NT2/D1 (cell line): ENCODE results near the gene LIMCH1.

Source experiments
- SUZ12 ChIP-seq: IDR thresholded peaks from 2 replicates; pipeline ENCODE4 v1.6.1; 2011; ENCODE audit not compliant: insufficient read length, insufficient read depth; ENCODE audit errors: extremely low read depth
- YY1 ChIP-seq: IDR thresholded peaks from 2 replicates; pipeline ENCODE4 v1.6.1; 2011; ENCODE audit not compliant: insufficient read length, insufficient read depth

GRCh38 chr4:41693629-41694028 lies 155.7 kb downstream of the LIMCH1 start:
- no peak for TF ChIP-seq YY1
- TF ChIP-seq SUZ12 = no peak
